Muscle layer of colon (tissue), 2 donors: ENCODE data around the gene BHLHE41.

Experiments
- H3K27ac ChIP-seq: one replicate; pipeline ENCODE4 v1.7.0; 2013; ENCODE audit warnings: low read depth, mild to moderate bottlenecking, low read length, moderate library complexity
- H3K27me3 ChIP-seq, 2 donors: one replicate each; pipeline ENCODE4 v1.7.0; 2013; ENCODE audit warnings: low read length in 2 of 2, mild to moderate bottlenecking in 2 of 2; ENCODE audit not compliant: insufficient read depth in 2 of 2, control insufficient read depth in 1 of 2
- H3K36me3 ChIP-seq: one replicate; pipeline ENCODE4 v1.7.0; 2013; ENCODE audit warnings: mild to moderate bottlenecking, low read length; ENCODE audit not compliant: insufficient read depth
- H3K4me1 ChIP-seq: one replicate; pipeline ENCODE4 v1.7.0; 2013; ENCODE audit warnings: mild to moderate bottlenecking, low read length; ENCODE audit not compliant: insufficient read depth
- H3K4me3 ChIP-seq, 2 donors: one replicate each; pipeline ENCODE4 v1.7.0; 2013; ENCODE audit warnings: low read length in 2 of 2, low read depth in 1 of 2, mild to moderate bottlenecking in 1 of 2, moderate library complexity in 1 of 2
- H3K9ac ChIP-seq: one replicate; pipeline ENCODE4 v1.7.0; 2013; ENCODE audit warnings: low read length
- H3K9me3 ChIP-seq: one replicate; pipeline ENCODE4 v1.7.0; 2013; ENCODE audit warnings: mild to moderate bottlenecking, low read length
- donor health status: abdominal sarcoma.
- donor health status: Adenocarcinoma of cecum.

The BHLHE41 gene

DNA sequence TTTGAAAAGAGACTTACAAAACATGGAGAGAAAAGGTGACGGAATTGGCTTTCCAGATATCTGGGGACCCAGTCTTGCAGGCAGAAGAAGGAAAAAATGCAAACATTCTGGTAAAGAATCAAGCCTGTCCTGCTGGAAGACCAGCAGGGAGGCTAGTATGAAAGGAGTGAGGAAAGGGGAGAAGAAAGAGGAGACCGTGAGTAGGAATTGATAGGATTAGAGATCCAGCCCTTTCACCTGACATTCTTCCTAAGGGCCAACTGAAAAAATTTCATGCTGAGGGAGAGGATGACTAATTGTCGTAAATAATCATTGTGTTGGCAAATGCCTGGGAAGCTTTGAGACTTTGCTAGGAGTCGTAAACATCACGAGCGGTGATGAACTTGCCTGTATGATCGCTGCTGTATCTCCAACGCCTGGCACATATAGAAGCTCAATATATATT lies 12.1 kb downstream of the BHLHE41 start:
- no peak overlapping the region for H3K9ac ChIP-seq
- H3K4me3 ChIP-seq: no peak overlapping the region
- peaks cover 32% of the 10 kb centered on the region for H3K4me1 ChIP-seq
- H3K27ac ChIP-seq: no peak overlapping the region
- H3K36me3 ChIP-seq: no peaks in the 10 kb centered on the region
- H3K9me3 ChIP-seq: no peaks in the 10 kb centered on the region
- H3K27me3 ChIP-seq: no peaks in the 10 kb centered on the region

GRCh38 chr12:26112232-26112631 lies 12.6 kb downstream of the BHLHE41 start:
- Histone ChIP-seq H3K4me1 (peaks cover 29% of the 10 kb centered on the region), H3K9me3 (no peaks in the 10 kb centered on the region), H3K4me3 (no peak overlapping the region), H3K27ac (no peak overlapping the region), H3K9ac (no peak overlapping the region), H3K36me3 (no peaks in the 10 kb centered on the region), H3K27me3 (no peaks in the 10 kb centered on the region)

DNA sequence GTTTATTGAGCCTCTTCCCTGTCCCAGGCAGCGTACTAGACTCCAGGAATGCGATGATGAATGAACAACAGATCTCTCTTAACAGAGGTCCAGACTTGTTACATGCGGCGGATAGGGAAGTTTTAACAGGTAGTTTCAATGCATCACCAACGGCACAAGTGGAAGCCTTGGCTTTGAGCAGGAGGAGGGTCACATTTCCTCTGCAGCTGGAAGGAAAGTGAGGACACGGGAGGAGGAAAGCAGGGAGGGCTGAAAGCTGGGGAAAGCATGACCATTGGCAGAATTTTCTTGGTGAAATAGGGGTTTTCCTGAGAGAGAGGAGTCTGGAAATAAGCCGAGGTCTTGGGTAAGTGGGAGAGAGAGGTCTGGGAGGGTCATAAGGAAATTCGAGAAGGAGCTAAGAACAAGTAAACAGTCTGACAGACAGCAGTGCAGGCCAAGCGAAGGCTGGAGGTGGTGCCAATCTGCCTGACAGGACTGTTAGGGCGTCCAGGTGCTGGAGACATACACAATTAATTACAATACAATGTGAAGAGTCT lies 15.4 kb downstream of the BHLHE41 start:
- Histone ChIP-seq H3K36me3 (no peaks in the 10 kb centered on the region), H3K27me3 (no peaks in the 10 kb centered on the region), H3K27ac (no peak overlapping the region), H3K9me3 (no peaks in the 10 kb centered on the region), H3K4me1 (peaks cover 10% of the 10 kb centered on the region), H3K9ac (no peak overlapping the region), H3K4me3 (no peak overlapping the region)

DNA sequence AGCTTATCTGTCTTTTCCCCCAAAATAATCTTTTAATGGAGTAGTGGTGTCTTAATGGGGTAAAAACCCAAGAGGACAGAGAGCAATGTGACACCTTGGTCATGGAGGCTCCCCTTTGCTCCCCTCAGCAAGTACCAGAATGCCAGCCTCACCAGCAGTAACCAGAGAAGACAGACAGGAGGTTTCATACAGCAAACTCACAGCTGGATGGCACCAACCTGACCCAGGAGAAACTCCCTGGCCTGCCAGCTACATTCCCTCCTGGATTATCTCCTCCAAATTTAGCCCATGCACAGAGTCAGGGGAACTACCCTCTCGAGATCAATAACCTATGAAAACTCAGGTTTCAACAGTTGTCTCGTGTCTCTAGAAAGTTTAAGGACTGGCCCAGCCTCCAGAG lies 15.9 kb downstream of the BHLHE41 start:
- Histone ChIP-seq H3K9ac (no peak overlapping the region), H3K4me3 (no peak overlapping the region), H3K27me3 (no peaks in the 10 kb centered on the region), H3K36me3 (no peaks in the 10 kb centered on the region), H3K9me3 (no peaks in the 10 kb centered on the region), H3K27ac (no peak overlapping the region), H3K4me1 (peaks cover 10% of the 10 kb centered on the region)

GRCh38 chr12:26106347-26106746 lies 18.5 kb downstream of the BHLHE41 start:
- no peak overlapping the region for H3K27ac ChIP-seq
- no peak overlapping the region for H3K4me3 ChIP-seq
- H3K27me3 ChIP-seq: no peaks in the 10 kb centered on the region
- no peak overlapping the region for H3K9ac ChIP-seq
- H3K4me1 ChIP-seq: no peaks in the 10 kb centered on the region
- H3K36me3 ChIP-seq: no peaks in the 10 kb centered on the region
- H3K9me3 ChIP-seq: no peaks in the 10 kb centered on the region

DNA sequence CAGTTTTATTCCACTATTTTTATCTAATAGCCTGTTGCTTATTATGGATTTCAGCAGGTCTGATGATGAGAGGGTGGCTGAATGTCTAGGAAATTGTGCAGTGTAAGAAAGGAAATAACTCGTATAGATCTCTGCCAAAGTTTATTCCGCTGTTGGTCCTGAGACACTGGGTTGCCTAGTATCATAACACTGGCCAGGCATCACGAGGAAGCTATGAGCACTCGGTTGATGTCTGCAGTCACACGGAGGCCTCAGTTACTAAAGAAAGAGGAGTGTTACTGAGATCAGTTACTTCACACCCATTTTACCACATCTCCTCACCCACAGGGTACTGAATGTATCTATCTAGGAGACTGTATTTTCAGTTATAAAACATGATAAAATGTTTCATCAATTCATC lies 21.9 kb downstream of the BHLHE41 start:
- H3K9me3 ChIP-seq: no peaks in the 10 kb centered on the region
- H3K4me1 ChIP-seq: no peaks in the 10 kb centered on the region
- no peak overlapping the region for H3K9ac ChIP-seq
- no peaks in the 10 kb centered on the region for H3K27me3 ChIP-seq
- no peak overlapping the region for H3K27ac ChIP-seq
- H3K4me3 ChIP-seq: no peak overlapping the region
- H3K36me3 ChIP-seq: no peaks in the 10 kb centered on the region

- no peaks in the 10 kb centered on the region for H3K36me3 ChIP-seq
- no peaks in the 10 kb centered on the region for H3K27me3 ChIP-seq
- no peak overlapping the region for H3K9ac ChIP-seq
- H3K4me1 ChIP-seq: no peaks in the 10 kb centered on the region
- H3K27ac ChIP-seq: no peak overlapping the region
- H3K9me3 ChIP-seq: no peaks in the 10 kb centered on the region
- no peak overlapping the region for H3K4me3 ChIP-seq
Measured at GRCh38 chr12:26101763-26102162, 23.1 kb downstream of the BHLHE41 start.

GRCh38 chr12:26101350-26101734 lies 23.5 kb downstream of the BHLHE41 start:
- Histone ChIP-seq H3K9ac (no peak overlapping the region), H3K27ac (no peak overlapping the region), H3K36me3 (no peaks in the 10 kb centered on the region), H3K27me3 (no peaks in the 10 kb centered on the region), H3K4me1 (no peaks in the 10 kb centered on the region), H3K9me3 (no peaks in the 10 kb centered on the region), H3K4me3 (no peak overlapping the region)

- H3K4me1 ChIP-seq: no peaks in the 10 kb centered on the region
- no peak overlapping the region for H3K9ac ChIP-seq
- no peaks in the 10 kb centered on the region for H3K9me3 ChIP-seq
- H3K27ac ChIP-seq: no peak overlapping the region
- H3K36me3 ChIP-seq: no peaks in the 10 kb centered on the region
- no peaks in the 10 kb centered on the region for H3K27me3 ChIP-seq
- no peak overlapping the region for H3K4me3 ChIP-seq
Measured at GRCh38 chr12:26100666-26101349, 24.0 kb downstream of the BHLHE41 start.

DNA sequence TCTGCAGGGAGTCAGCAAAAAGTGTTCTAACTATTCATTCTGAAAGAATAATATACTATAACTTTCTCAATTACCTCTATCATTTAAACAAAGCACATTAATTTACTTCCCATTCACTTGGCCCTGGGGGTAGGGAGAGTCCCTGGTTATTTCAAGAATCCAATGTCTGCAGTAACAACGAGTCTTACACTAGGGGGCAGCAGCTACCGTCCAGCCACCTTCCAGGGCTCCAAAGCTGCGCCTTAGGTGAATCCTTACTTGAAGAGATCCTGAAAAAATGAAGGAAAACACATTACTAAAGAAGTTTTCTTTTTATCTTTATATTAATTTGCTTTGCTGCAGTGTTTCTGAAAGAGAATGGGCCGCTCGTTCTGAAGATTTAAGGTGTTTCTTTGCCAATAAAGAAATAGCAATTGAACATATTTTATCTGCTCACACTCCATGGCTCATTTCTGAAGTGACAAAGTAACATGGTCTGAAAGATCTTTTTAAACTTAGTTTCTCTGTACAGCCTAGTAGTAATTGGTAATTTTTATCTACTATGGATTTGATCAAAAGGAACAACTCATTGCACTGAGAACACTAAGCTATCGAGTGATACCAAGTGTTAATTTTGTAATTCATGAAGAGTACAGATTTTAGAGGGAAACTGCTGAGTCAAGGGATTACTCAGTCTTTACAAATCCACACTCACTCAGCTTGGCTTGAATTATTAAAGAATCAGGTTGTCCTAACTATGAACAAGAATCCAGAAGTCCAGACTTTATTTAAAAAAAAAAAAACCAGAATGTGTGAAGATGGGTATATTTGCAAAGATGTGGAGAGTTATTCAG lies 27.6 kb downstream of the BHLHE41 start:
- H3K4me3 ChIP-seq: no peak overlapping the region
- no peak overlapping the region for H3K27ac ChIP-seq
- no peaks in the 10 kb centered on the region for H3K36me3 ChIP-seq
- no peaks in the 10 kb centered on the region for H3K9me3 ChIP-seq
- H3K27me3 ChIP-seq: no peaks in the 10 kb centered on the region
- no peak overlapping the region for H3K9ac ChIP-seq
- H3K4me1 ChIP-seq: no peaks in the 10 kb centered on the region

DNA sequence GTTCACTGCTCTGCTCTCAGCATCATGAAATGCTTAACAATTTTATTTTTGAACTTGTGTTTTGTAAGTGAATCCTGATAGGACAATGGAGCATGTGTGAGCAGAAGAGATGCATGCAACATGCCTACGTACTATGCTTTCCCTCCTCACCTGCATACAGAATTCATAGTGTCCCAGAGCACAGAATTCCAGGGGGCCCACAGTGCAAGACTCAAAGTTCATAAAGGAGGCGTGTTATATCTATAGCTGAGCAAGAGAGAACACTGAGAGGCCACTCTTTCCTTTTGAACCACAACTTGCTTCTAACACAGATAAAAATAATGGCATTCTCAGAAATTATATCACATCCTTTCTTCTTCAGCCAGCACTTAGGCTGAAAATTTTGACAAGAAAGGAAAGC lies 28.8 kb downstream of the BHLHE41 start:
- Histone ChIP-seq H3K4me1 (no peaks in the 10 kb centered on the region), H3K9ac (no peak overlapping the region), H3K4me3 (no peak overlapping the region), H3K27me3 (no peaks in the 10 kb centered on the region), H3K27ac (no peak overlapping the region), H3K9me3 (no peaks in the 10 kb centered on the region), H3K36me3 (no peaks in the 10 kb centered on the region)
